Measurements from ENCODE around the gene GPR31. TPM values are rescaled to one million over a fixed set of nuclear protein-coding genes. Genes with fewer than 3 reads are reported as not detected.

Gene GPR31
- total and polyA plus RNA-seq, 4 donors = not detected

DNA sequence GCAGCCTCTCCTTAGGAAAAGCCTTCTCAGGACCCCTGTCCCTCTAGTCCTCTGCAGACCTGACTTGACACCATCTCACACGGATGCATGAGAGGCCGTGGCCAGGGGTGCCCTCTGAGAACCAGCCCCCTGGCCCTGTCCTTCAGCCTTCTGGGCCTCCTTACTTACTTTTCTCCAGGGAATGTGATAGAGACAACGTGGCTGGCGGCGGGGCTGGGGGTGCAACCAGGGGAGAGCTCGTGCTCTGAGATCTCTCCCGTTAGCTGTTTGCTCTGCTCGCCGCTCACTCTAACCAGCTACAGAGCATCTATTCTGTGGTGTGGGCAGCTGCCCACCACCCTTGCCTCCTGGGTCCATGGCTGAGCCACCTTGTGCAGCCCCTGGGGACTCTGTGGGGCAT is 14.7 kb downstream of the GPR31 start:
- Histone ChIP-seq H3K27me3 (ENCODE audit: control insufficient read depth, insufficient read depth, low read length) (no peaks in the 10 kb centered on the region), H3K36me3 (ENCODE audit: control insufficient read depth, insufficient read depth, low read length) (no peaks in the 10 kb centered on the region), H3K4me1 (ENCODE audit: control insufficient read depth, insufficient read depth, low read length) (peaks cover 24% of the 10 kb centered on the region), H3K27ac (ENCODE audit: low read depth, low read length) (no peak overlapping the region), H3K9me3 (ENCODE audit: control insufficient read depth, insufficient read depth, low read length) (no peaks in the 10 kb centered on the region), H3K4me3 (ENCODE audit: low read depth, low read length) (no peak overlapping the region)
- no peak for DNase-seq (ENCODE audit: low read depth in 4 of 6, low spot score in 6 of 6)
- WGBS (ENCODE audit: insufficient coverage) = 89% methylated on average over 9 of the region's 9 CpGs

DNA sequence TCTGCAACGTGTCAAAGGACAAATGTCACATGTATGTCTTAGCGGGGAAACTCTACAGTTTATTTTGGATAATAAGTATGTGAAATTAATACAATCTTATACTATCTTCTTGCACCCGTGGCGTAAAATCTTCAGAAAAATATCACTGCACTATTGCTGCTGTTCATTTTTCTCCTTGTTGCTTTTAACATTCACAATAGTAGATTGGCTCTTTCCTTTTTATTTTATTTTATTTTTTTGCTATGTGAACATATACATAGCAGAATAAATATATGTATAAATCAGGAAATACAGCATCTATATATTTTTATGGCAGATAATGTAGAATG is 15.4 kb downstream of the GPR31 start:
- no peaks in the 10 kb centered on the region for H3K36me3 ChIP-seq (ENCODE audit: control insufficient read depth, insufficient read depth, low read length)
- no CpG with 5 or more reads among the region's 4 CpGs for WGBS (ENCODE audit: insufficient coverage)
- no peak overlapping the region for H3K4me3 ChIP-seq (ENCODE audit: low read depth, low read length)
- H3K9me3 ChIP-seq (ENCODE audit: control insufficient read depth, insufficient read depth, low read length) = no peaks in the 10 kb centered on the region
- no peak for DNase-seq (ENCODE audit: low read depth in 4 of 6, low spot score in 6 of 6)
- peaks cover 23% of the 10 kb centered on the region for H3K4me1 ChIP-seq (ENCODE audit: control insufficient read depth, insufficient read depth, low read length)
- no peaks in the 10 kb centered on the region for H3K27me3 ChIP-seq (ENCODE audit: control insufficient read depth, insufficient read depth, low read length)
- H3K27ac ChIP-seq (ENCODE audit: low read depth, low read length) = no peak overlapping the region

DNA sequence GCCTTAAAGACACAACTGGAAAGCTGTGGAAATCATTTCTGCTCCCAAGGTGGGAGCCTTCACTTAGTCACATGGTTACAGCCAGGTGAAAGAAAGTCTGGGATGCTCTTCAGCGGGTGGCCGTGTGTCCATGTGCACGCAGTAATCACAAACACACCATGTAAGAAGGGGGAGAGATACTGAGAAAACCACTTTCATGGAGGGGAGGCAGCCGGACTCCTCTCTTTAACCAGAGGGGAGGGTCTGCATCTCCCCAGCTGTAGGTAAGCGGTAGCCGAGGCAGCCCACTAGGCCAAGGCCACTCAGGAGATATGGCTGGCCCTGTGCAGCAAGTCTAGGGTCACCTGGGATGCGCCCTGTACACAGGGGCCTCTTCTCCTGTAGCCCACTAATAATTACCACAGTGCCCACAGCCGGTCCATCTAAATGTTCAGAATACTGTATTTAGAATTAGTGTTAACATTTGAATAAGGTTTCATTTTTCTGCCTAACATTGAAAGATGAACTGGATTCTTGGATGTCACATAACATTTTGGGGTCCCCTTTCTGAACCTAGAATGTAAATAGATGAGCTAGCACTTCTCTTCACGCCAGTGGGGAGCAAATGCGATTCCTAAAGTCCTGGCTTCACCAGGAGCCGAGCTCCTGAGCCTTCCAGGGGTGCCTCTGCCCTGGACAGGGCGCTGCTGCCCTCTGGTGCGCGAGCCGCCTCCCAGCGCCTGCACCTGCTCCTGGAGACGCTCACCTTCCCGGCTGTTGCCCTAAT is 15.9 kb downstream of the GPR31 start:
- DNase-seq (ENCODE audit: low read depth in 4 of 6, low spot score in 6 of 6) = peak in 2 of 6 donors; percentile 55 to 76
- Histone ChIP-seq H3K36me3 (ENCODE audit: control insufficient read depth, insufficient read depth, low read length) (no peaks in the 10 kb centered on the region), H3K4me1 (ENCODE audit: control insufficient read depth, insufficient read depth, low read length) (peaks cover 18% of the 10 kb centered on the region), H3K9me3 (ENCODE audit: control insufficient read depth, insufficient read depth, low read length) (no peaks in the 10 kb centered on the region), H3K4me3 (ENCODE audit: low read depth, low read length) (no peak overlapping the region), H3K27ac (ENCODE audit: low read depth, low read length) (peak overlapping the region; percentile 58), H3K27me3 (ENCODE audit: control insufficient read depth, insufficient read depth, low read length) (no peaks in the 10 kb centered on the region)
- WGBS (ENCODE audit: insufficient coverage) = 52% methylated on average over 10 of the region's 18 CpGs

DNA sequence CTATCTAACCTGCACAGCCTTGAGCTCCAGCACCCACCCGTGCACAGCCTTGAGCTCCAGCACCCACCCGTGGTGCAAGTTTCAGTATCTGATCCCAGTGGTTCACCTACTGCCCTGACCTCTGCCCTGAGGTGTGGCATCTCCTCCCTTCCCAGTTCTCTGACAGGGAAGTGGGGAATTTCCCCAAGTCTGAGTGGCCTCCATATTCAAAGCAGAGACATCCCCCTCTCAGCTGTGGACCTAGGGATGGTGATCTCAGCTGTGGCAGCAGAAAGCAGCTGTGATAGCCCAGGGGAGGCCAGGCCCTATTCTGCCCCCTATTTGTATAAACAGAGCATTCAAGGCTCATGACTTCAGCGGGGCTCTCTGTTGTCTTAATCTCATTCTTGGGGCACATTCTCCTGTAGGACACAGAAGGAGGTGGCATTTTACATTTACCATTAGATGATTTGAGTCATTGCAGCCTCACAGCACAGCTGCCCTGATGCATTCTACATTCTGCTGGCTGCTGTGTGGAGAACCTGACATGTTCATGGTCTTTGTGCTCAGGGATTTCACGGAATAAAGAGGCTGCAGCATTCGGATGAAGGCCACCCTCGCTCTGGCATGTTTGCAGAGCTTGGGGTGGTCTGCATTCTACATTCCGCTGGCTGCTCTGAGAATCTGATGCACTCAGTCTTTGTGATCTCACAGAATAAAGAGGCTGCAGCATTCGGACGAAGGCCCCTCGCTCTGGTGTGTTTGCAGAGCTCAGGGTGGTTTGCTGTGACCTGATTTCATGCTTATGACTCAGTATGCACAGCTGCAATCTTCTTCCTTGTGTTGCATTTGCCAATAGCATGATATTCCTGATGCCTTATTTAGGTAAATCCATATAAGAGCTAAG is 16.9 kb downstream of the GPR31 start:
- peak in 2 of 6 donors; percentile 48 to 73 for DNase-seq (ENCODE audit: low read depth in 4 of 6, low spot score in 6 of 6)

DNA sequence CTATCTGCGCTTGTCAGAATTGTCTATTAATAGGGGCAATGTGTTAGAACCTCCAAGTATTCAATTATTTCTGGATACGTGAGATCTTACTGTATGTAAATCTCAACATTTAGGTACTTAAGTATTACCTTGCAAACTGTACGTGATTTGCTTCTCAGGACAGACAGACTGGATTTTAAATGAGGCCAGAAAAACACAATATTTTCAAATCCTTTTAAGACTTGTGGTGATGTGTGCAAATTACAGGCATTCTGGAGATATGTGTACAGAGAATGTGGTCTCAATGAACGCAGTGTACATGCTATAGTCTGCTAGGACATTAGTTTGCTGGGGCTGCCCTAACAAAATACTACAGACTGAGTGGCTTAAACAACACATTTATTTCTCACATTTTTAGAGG is 18.0 kb downstream of the GPR31 start:
- Histone ChIP-seq H3K27ac (ENCODE audit: low read depth, low read length) (no peak overlapping the region), H3K27me3 (ENCODE audit: control insufficient read depth, insufficient read depth, low read length) (no peaks in the 10 kb centered on the region), H3K4me1 (ENCODE audit: control insufficient read depth, insufficient read depth, low read length) (peaks cover 15% of the 10 kb centered on the region), H3K4me3 (ENCODE audit: low read depth, low read length) (no peak overlapping the region), H3K36me3 (ENCODE audit: control insufficient read depth, insufficient read depth, low read length) (no peaks in the 10 kb centered on the region), H3K9me3 (ENCODE audit: control insufficient read depth, insufficient read depth, low read length) (no peaks in the 10 kb centered on the region)
- no CpG with 5 or more reads among the region's 4 CpGs for WGBS (ENCODE audit: insufficient coverage)
- DNase-seq (ENCODE audit: low read depth in 4 of 6, low spot score in 6 of 6) = no peak

More for the DNA sequence above, 16.9 kb downstream of the GPR31 start:
- no peaks in the 10 kb centered on the region for H3K9me3 ChIP-seq (ENCODE audit: control insufficient read depth, insufficient read depth, low read length)
- no peaks in the 10 kb centered on the region for H3K36me3 ChIP-seq (ENCODE audit: control insufficient read depth, insufficient read depth, low read length)
- peak overlapping the region; percentile 58 for H3K27ac ChIP-seq (ENCODE audit: low read depth, low read length)
- H3K4me3 ChIP-seq (ENCODE audit: low read depth, low read length) = no peak overlapping the region
- no peaks in the 10 kb centered on the region for H3K27me3 ChIP-seq (ENCODE audit: control insufficient read depth, insufficient read depth, low read length)
- H3K4me1 ChIP-seq (ENCODE audit: control insufficient read depth, insufficient read depth, low read length) = peaks cover 15% of the 10 kb centered on the region
- 25% methylated on average over 7 of the region's 10 CpGs for WGBS (ENCODE audit: insufficient coverage)

DNA sequence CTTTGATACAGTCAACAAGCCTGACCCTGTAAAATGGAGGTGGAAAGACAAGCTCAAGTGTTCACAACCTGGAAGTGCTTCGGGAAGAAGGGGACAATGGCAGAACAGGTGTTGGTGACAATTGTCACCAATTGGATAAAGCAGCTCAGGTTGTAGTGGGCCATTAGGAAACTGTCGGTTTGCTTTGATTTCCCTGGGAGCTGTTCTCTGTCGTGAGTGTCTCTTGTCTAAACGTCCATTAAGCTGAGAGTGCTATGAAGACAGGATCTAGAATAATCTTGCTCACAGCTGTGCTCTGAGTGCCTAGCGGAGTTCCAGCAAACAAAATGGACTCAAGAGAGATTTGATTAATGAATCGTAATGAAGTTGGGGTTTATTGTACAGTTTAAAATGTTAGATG is 19.9 kb downstream of the GPR31 start:
- no peak overlapping the region for H3K4me3 ChIP-seq (ENCODE audit: low read depth, low read length)
- no peaks in the 10 kb centered on the region for H3K9me3 ChIP-seq (ENCODE audit: control insufficient read depth, insufficient read depth, low read length)
- no peaks in the 10 kb centered on the region for H3K27me3 ChIP-seq (ENCODE audit: control insufficient read depth, insufficient read depth, low read length)
- no peak for DNase-seq (ENCODE audit: low read depth in 4 of 6, low spot score in 6 of 6)
- H3K36me3 ChIP-seq (ENCODE audit: control insufficient read depth, insufficient read depth, low read length) = no peaks in the 10 kb centered on the region
- 78% methylated on average over 5 of the region's 6 CpGs for WGBS (ENCODE audit: insufficient coverage)
- no peak overlapping the region for H3K27ac ChIP-seq (ENCODE audit: low read depth, low read length)
- H3K4me1 ChIP-seq (ENCODE audit: control insufficient read depth, insufficient read depth, low read length) = peaks cover 15% of the 10 kb centered on the region

DNA sequence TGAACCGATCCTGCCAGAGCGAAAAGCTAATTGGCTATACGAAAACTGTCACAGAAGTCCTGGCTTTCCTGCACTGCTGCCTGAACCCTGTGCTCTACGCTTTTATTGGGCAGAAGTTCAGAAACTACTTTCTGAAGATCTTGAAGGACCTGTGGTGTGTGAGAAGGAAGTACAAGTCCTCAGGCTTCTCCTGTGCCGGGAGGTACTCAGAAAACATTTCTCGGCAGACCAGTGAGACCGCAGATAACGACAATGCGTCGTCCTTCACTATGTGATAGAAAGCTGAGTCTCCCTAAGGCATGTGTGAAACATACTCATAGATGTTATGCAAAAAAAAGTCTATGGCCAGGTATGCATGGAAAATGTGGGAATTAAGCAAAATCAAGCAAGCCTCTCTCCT is 20.7 kb downstream of the GPR31 start:
- H3K9me3 ChIP-seq (ENCODE audit: control insufficient read depth, insufficient read depth, low read length) = no peaks in the 10 kb centered on the region
- no peak overlapping the region for H3K27ac ChIP-seq (ENCODE audit: low read depth, low read length)
- H3K4me1 ChIP-seq (ENCODE audit: control insufficient read depth, insufficient read depth, low read length) = peaks cover 15% of the 10 kb centered on the region
- 95% methylated on average over 10 of the region's 10 CpGs for WGBS (ENCODE audit: insufficient coverage)
- no peak for DNase-seq (ENCODE audit: low read depth in 4 of 6, low spot score in 6 of 6)
- no peak overlapping the region for H3K4me3 ChIP-seq (ENCODE audit: low read depth, low read length)
- no peaks in the 10 kb centered on the region for H3K36me3 ChIP-seq (ENCODE audit: control insufficient read depth, insufficient read depth, low read length)
- H3K27me3 ChIP-seq (ENCODE audit: control insufficient read depth, insufficient read depth, low read length) = no peaks in the 10 kb centered on the region

DNA sequence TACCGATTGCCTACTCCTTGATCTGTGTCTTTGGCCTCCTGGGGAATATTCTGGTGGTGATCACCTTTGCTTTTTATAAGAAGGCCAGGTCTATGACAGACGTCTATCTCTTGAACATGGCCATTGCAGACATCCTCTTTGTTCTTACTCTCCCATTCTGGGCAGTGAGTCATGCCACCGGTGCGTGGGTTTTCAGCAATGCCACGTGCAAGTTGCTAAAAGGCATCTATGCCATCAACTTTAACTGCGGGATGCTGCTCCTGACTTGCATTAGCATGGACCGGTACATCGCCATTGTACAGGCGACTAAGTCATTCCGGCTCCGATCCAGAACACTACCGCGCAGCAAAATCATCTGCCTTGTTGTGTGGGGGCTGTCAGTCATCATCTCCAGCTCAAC is 21.4 kb downstream of the GPR31 start:
- no peak for DNase-seq (ENCODE audit: low read depth in 4 of 6, low spot score in 6 of 6)
- no peaks in the 10 kb centered on the region for H3K9me3 ChIP-seq (ENCODE audit: control insufficient read depth, insufficient read depth, low read length)
- no peak overlapping the region for H3K27ac ChIP-seq (ENCODE audit: low read depth, low read length)
- H3K27me3 ChIP-seq (ENCODE audit: control insufficient read depth, insufficient read depth, low read length) = no peaks in the 10 kb centered on the region
- H3K4me1 ChIP-seq (ENCODE audit: control insufficient read depth, insufficient read depth, low read length) = peaks cover 10% of the 10 kb centered on the region
- WGBS (ENCODE audit: insufficient coverage) = 80% methylated on average over 5 of the region's 13 CpGs
- no peak overlapping the region for H3K4me3 ChIP-seq (ENCODE audit: low read depth, low read length)
- no peaks in the 10 kb centered on the region for H3K36me3 ChIP-seq (ENCODE audit: control insufficient read depth, insufficient read depth, low read length)

DNA sequence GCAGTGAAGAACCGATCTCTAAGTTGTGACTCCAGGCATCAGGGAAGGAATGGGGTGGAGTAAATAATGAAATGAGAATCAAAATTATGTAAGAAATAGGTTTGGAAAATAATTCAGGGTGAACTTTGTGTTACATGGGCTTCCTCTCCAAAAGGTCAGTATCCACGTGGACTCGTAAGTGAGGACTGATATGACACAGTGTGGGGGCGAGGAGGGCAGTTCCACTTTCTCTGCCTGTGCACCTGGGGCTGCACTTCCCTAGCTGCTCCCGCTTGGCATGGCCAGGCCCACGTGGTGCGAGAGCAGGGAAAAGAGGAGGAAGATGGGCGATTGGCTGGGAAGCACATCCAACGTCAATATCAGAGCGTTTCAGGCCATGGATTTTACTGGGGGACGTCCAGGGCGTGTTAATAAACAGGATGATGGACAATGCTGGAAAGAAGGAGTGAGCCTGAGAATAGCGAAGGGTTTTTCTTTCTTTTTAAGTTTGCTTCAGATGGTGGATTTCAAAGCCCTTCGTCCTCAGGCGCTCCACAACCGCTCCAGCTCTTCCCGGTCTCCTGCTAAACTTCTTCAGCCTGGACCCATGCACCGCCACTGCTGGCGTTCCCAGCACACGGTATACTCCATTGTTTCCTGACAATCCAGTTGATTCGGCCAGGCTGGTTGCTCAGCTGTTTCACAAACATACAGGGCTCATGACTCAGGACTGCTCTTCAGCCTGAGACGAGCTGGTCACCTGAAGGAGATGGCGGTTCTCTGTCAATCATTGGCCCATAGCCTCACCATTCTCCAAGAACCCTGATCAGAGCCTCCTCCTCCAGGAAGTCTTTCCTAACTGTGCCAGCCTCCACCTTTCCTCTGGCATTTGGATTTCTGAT is 23.1 kb downstream of the GPR31 start:
- no peak for DNase-seq (ENCODE audit: low read depth in 4 of 6, low spot score in 6 of 6)
- H3K9me3 ChIP-seq (ENCODE audit: control insufficient read depth, insufficient read depth, low read length) = no peaks in the 10 kb centered on the region
- H3K36me3 ChIP-seq (ENCODE audit: control insufficient read depth, insufficient read depth, low read length) = no peaks in the 10 kb centered on the region
- H3K27me3 ChIP-seq (ENCODE audit: control insufficient read depth, insufficient read depth, low read length) = no peaks in the 10 kb centered on the region
- no peak overlapping the region for H3K27ac ChIP-seq (ENCODE audit: low read depth, low read length)
- no peaks in the 10 kb centered on the region for H3K4me1 ChIP-seq (ENCODE audit: control insufficient read depth, insufficient read depth, low read length)
- H3K4me3 ChIP-seq (ENCODE audit: low read depth, low read length) = no peak overlapping the region
- WGBS (ENCODE audit: insufficient coverage) = 89% methylated on average over 23 of the region's 23 CpGs

Measured in spinal cord (tissue), 10 donors.